Neural cell (in vitro differentiated cells): ENCODE data around the gene ZNF586. TPM values are rescaled to one million over a fixed set of nuclear protein-coding genes. Genes with fewer than 3 reads are reported as not detected.

ENCODE experiments used
- H2AFZ ChIP-seq: fragments of 200-600, 300-800 bp; sonication (generic), shearing (Covaris generic); 2 replicates; pipeline ENCODE4 v1.6.0; 2014; ENCODE audit warnings: low read depth, mild to moderate bottlenecking, antibody characterized with exemption, low read length, moderate library complexity
- H3F3A ChIP-seq: fragments of 200-600 bp; shearing (Covaris generic); 2 replicates; pipeline ENCODE4 v1.6.1; 2016; ENCODE audit warnings: mild to moderate bottlenecking, moderate library complexity, mixed read lengths, antibody characterized with exemption, low read length; ENCODE audit not compliant: insufficient read depth, poor library complexity, severe bottlenecking
- H3K27ac ChIP-seq: fragments of 200-600, 300-800 bp; sonication (generic), shearing (Covaris generic); 2 replicates; pipeline ENCODE4 v1.5.1; 2014; ENCODE audit warnings: mild to moderate bottlenecking, low read length, moderate library complexity
- H3K27me3 ChIP-seq: fragments of 300-800, 200-600 bp; sonication (generic), shearing (Covaris generic); 2 replicates; pipeline ENCODE4 v1.6.0; 2014; ENCODE audit warnings: mild to moderate bottlenecking, low read depth, low read length, moderate library complexity; ENCODE audit not compliant: insufficient read depth
- H3K36me3 ChIP-seq: fragments of 300-800, 200-600 bp; sonication (generic), shearing (Covaris generic); 2 replicates; pipeline ENCODE4 v1.5.1; 2014; ENCODE audit warnings: mild to moderate bottlenecking, antibody characterized with exemption, low read length, moderate library complexity; ENCODE audit not compliant: insufficient read depth
- H3K4me2 ChIP-seq: fragments of 300-800, 200-600 bp; sonication (generic), shearing (Covaris generic); 2 replicates; pipeline ENCODE4 v1.6.0; 2014; ENCODE audit warnings: mild to moderate bottlenecking, low read length
- H3K4me3 ChIP-seq: fragments of 300-800, 200-600 bp; sonication (generic), shearing (Covaris generic); 2 replicates; pipeline ENCODE4 v1.5.1; 2014; ENCODE audit warnings: mild to moderate bottlenecking, low read length, moderate library complexity
- H3K79me2 ChIP-seq: fragments of 200-600 bp; shearing (Covaris generic); replicated peaks from 2 replicates; pipeline ENCODE4 v1.6.0; 2014; ENCODE audit warnings: mild to moderate bottlenecking, low read length, moderate library complexity; ENCODE audit not compliant: insufficient read depth
- H3K9ac ChIP-seq: fragments of 300-800, 200-600 bp; sonication (generic), shearing (Covaris generic); 2 replicates; pipeline ENCODE4 v1.6.1; 2016; ENCODE audit warnings: mild to moderate bottlenecking, low read length, mixed read lengths
- H3K9me2 ChIP-seq: fragments of 200-600 bp; shearing (Covaris generic); 2 replicates; pipeline ENCODE4 v1.6.1; 2016; ENCODE audit warnings: mild to moderate bottlenecking, low read length, mixed read lengths; ENCODE audit not compliant: insufficient read depth
- H3K9me3 ChIP-seq: fragments of 200-600, 300-800 bp; sonication (generic), shearing (Covaris generic); 2 replicates; pipeline ENCODE4 v1.6.1; 2016; ENCODE audit warnings: mild to moderate bottlenecking, mixed run types, low read length, moderate library complexity, mixed read lengths
- H4K20me1 ChIP-seq: fragments of 200-600 bp; shearing (Covaris generic); 2 replicates; pipeline ENCODE4 v1.6.1; 2016; ENCODE audit warnings: mild to moderate bottlenecking, mixed run types; ENCODE audit not compliant: insufficient read depth
- EP300 ChIP-seq: fragments of 450-650 bp; conservative IDR thresholded peaks from 2 replicates; pipeline ENCODE4 v1.6.1; 2014; ENCODE audit warnings: antibody characterized with exemption, mild to moderate bottlenecking, moderate library complexity; ENCODE audit not compliant: poor library complexity, severe bottlenecking
- EZH2 ChIP-seq: fragments of 200-600, 300-800 bp; shearing (Covaris generic), sonication (generic); IDR thresholded peaks from 2 replicates; pipeline ENCODE4 v1.6.1; 2014; ENCODE audit warnings: antibody characterized with exemption, low read length, borderline replicate concordance, mild to moderate bottlenecking; ENCODE audit not compliant: insufficient read depth, poor library complexity, severe bottlenecking
- MXI1 ChIP-seq: fragments of 450-650 bp; conservative IDR thresholded peaks from 2 replicates; pipeline ENCODE4 v1.6.1; 2014; ENCODE audit warnings: antibody characterized with exemption, mild to moderate bottlenecking; ENCODE audit not compliant: poor library complexity, severe bottlenecking
- POLR2AphosphoS5 ChIP-seq: IDR thresholded peaks from 2 replicates; pipeline ENCODE4 v1.6.1; 2012
- RAD21 ChIP-seq: fragments of 450-650 bp; conservative IDR thresholded peaks from 2 replicates; pipeline ENCODE4 v1.6.1; 2014; ENCODE audit warnings: antibody characterized with exemption, mild to moderate bottlenecking, moderate library complexity
- REST ChIP-seq: IDR thresholded peaks from 2 replicates; pipeline ENCODE4 v1.6.1; 2012; ENCODE audit warnings: borderline replicate concordance
- SMC3 ChIP-seq: fragments of 450-650 bp; conservative IDR thresholded peaks from 2 replicates; pipeline ENCODE4 v1.6.1; 2014; ENCODE audit warnings: antibody characterized with exemption, mild to moderate bottlenecking, moderate library complexity; ENCODE audit not compliant: poor library complexity
- TAF1 ChIP-seq: IDR thresholded peaks from 2 replicates; pipeline ENCODE4 v1.6.1; 2012; ENCODE audit warnings: low read depth
- polyA plus RNA-seq: library from polyadenylated mRNA; depleted of rRNA; stranded (reverse); fragments of >200 nt; gene quantifications from 2 replicates; pipeline ENCODE4 v1.2.3, GENCODE V29; 2014
- TF ChIP-seq, protein P1 (sequence below): fragments of 450-650 bp; IDR thresholded peaks from 2 replicates; pipeline ENCODE4 v1.5.1; 2014; ENCODE audit warnings: antibody characterized with exemption, mild to moderate bottlenecking, moderate library complexity; ENCODE audit not compliant: poor library complexity, severe bottlenecking

ZNF586 gene
- polyA plus RNA-seq, 1 donor from 2014 or later = 22.0 TPM

DNA sequence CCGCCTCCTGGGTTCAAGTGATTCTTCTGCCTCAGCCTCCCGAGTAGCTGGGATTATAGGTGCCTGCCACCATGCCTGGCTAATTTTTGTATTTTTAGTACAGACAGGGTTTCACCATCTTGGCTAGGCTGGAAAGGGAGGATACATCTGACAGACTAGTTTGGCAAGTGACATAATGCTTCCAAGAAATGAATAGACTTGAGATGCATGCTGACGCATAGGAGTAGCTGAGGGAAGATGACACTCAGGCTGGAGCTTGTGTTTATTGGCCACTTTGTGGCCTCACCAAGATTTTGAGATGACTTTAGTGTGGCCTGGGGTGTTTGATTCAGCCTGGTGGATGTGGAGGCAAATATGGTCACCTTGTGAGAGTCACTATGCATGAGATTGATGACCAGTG, 4.0 kb downstream of the ZNF586 start:
- no peak overlapping the region for H3K9ac ChIP-seq
- H3F3A ChIP-seq = no peaks in the 10 kb centered on the region
- no peaks in the 10 kb centered on the region for H3K9me3 ChIP-seq
- TF ChIP-seq, protein P1, sequence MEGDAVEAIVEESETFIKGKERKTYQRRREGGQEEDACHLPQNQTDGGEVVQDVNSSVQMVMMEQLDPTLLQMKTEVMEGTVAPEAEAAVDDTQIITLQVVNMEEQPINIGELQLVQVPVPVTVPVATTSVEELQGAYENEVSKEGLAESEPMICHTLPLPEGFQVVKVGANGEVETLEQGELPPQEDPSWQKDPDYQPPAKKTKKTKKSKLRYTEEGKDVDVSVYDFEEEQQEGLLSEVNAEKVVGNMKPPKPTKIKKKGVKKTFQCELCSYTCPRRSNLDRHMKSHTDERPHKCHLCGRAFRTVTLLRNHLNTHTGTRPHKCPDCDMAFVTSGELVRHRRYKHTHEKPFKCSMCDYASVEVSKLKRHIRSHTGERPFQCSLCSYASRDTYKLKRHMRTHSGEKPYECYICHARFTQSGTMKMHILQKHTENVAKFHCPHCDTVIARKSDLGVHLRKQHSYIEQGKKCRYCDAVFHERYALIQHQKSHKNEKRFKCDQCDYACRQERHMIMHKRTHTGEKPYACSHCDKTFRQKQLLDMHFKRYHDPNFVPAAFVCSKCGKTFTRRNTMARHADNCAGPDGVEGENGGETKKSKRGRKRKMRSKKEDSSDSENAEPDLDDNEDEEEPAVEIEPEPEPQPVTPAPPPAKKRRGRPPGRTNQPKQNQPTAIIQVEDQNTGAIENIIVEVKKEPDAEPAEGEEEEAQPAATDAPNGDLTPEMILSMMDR = no peak
- TF ChIP-seq SMC3 (no peak), EP300 (no peak), RAD21 (no peak), MXI1 (no peak), TAF1 (no peak), REST (no peak), POLR2AphosphoS5 (no peak), EZH2 (no peak)
- peaks cover 9% of the 10 kb centered on the region for H3K36me3 ChIP-seq
- H2AFZ ChIP-seq = no peak overlapping the region
- H4K20me1 ChIP-seq = no peaks in the 10 kb centered on the region
- peaks cover 68% of the 10 kb centered on the region for H3K79me2 ChIP-seq
- H3K4me3 ChIP-seq = no peak overlapping the region
- H3K4me2 ChIP-seq = no peak overlapping the region
- no peaks in the 10 kb centered on the region for H3K9me2 ChIP-seq
- no peak overlapping the region for H3K27ac ChIP-seq
- H3K27me3 ChIP-seq = no peaks in the 10 kb centered on the region

DNA sequence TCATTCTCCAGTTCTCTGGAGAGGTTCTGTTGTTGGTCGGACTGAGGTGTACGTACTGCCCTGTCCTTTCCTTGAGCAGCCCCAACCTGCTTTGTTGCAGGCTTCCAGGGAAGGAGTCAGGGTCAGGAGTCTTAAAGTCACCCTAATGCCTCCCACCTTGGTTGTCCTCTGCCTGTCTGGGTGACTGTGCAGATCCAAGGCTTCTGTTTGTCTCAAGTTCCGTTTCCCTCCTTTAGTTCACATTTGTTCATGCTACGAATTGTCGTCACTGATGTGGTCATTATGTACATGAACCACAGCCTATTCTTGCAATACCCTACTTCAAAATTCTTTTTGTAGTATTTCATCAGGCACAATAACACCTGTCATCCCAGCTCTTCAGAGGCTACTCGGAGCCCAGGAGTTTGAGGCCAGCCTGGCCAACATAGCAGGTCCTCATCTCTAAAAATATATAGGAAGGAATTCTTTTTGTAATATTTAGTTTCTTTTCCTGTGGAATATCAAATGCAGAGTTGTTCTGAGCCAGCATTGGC, 7.4 kb downstream of the ZNF586 start:
- no peak overlapping the region for H3K4me3 ChIP-seq
- no peaks in the 10 kb centered on the region for H3K27me3 ChIP-seq
- peaks cover 32% of the 10 kb centered on the region for H3K36me3 ChIP-seq
- TF ChIP-seq, protein P1 = no peak
- TF ChIP-seq TAF1 (no peak), RAD21 (no peak), EP300 (no peak), REST (no peak)
- no peaks in the 10 kb centered on the region for H3K9me2 ChIP-seq
- no peak overlapping the region for H3K27ac ChIP-seq
- no peak overlapping the region for H3K9ac ChIP-seq
- H2AFZ ChIP-seq = no peak overlapping the region
- no peaks in the 10 kb centered on the region for H3F3A ChIP-seq
- peaks cover 7% of the 10 kb centered on the region for H3K9me3 ChIP-seq
- H4K20me1 ChIP-seq = no peaks in the 10 kb centered on the region
- no peak overlapping the region for H3K4me2 ChIP-seq
- H3K79me2 ChIP-seq = peaks cover 66% of the 10 kb centered on the region
